Measurements from ENCODE around the gene YY1. TPM values are rescaled to one million over a fixed set of nuclear protein-coding genes. Genes with fewer than 3 reads are reported as not detected.
A peak's percentile ranks its signal among the peaks of the same experiment; 100 is the strongest.

YY1 gene
- total and polyA plus RNA-seq, 2 of the 4 experiments (the other 2 are of a cell fraction): 21.7 to 29.9 TPM

DNA sequence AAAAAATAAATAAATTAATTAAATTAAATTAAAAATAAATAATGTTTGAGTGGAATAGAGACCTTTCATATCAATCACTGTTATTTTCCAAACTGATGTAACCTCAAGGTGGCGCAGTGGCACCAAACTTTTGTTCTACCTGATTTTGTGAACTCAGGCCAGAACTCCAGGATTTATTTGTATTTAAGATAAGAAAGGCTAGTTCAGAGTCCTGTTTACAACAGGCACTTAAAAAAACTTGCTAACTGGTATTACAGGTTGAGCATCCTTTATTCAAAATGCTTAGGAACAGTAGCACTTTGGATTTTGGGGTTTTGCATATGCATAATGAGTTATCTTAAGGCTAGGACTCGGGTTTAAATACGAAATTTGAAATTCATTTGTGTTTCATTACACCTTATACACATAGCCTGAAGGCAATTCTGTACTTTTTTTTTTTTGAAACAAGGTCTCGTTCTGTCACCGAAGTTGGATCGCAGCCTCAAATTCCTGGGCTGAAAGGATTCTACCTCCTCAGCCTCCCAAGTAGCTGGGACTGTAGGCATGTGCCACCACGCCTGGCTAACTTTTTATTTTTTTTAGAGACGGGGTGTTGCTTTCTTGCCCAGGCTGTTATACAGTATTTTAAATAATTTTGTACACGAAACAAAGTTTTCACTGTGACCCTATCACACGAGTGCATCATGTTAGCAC is 32.4 kb downstream of the YY1 start:
- Histone ChIP-seq H2BK15ac (ENCODE audit: low read depth, low read length) (no peak overlapping the region), H3K4me1 (ENCODE audit: control insufficient read depth, insufficient read depth, low read length) (0 out of 2 replicates have a peak, but pooled peaks cover 1% of the 10 kb centered on the region), H3K27ac (ENCODE audit: insufficient read depth, low read length) (no peak overlapping the region), H3K56ac (ENCODE audit: extremely low read depth, insufficient read depth, low read length) (no peak overlapping the region), H3K4ac (ENCODE audit: low read depth, low read length) (no peak overlapping the region), H3K9me3 (ENCODE audit: control insufficient read depth, insufficient read depth, low read length) (no peaks in the 10 kb centered on the region), H3K79me1 (ENCODE audit: low read depth in 1 of 2, low read length in 2 of 2) (peaks cover 39 to 76% of the 10 kb centered on the region in 2 experiments), H4K20me1 (ENCODE audit: insufficient read depth, low read length) (peaks cover 73% of the 10 kb centered on the region), H2AK9ac (replicated peaks; ENCODE audit: low read depth, low read length, poor library complexity) (no peak overlapping the region), H2BK20ac (ENCODE audit: low read depth, low read length) (no peak overlapping the region), H3K4me2 (ENCODE audit: low read depth, low read length) (no peak overlapping the region), H3K9ac (ENCODE audit: low read depth, low read length) (no peak overlapping the region), H3K14ac (replicated peaks; ENCODE audit: low read depth, low read length) (no peak overlapping the region), H4K8ac (ENCODE audit: low read depth in 2 of 2, low read length in 2 of 2) (no peak overlapping the region), H4K91ac (ENCODE audit: insufficient read depth, low read depth, low read length) (no peak overlapping the region), H4K5ac (ENCODE audit: low read depth, low read length) (no peak overlapping the region), H2BK5ac (ENCODE audit: low read depth, low read length, poor library complexity, severe bottlenecking) (no peak overlapping the region), H2AK5ac (ENCODE audit: low read depth, low read length) (no peak overlapping the region), H3K4me3 (ENCODE audit: insufficient read depth, low read depth, low read length) (no peak overlapping the region), H2AFZ (replicated peaks; ENCODE audit: low read length, poor library complexity) (no peak overlapping the region), H3K9me1 (ENCODE audit: insufficient read depth, low read length) (peaks cover 15% of the 10 kb centered on the region; the same call in 1 of the 2 replicates), H3K23ac (ENCODE audit: low read depth, low read length) (no peak overlapping the region), H3K18ac (ENCODE audit: low read depth, low read length) (no peak overlapping the region), H3K27me3 (ENCODE audit: control insufficient read depth, insufficient read depth, low read length) (no peaks in the 10 kb centered on the region), H2BK120ac (ENCODE audit: low read depth, low read length) (no peak overlapping the region), H3K36me3 (ENCODE audit: control insufficient read depth, insufficient read depth, low read length) (peaks cover 5% of the 10 kb centered on the region)
- no peak; the same call in 1 of the 2 replicates for ATAC-seq (ENCODE audit: low read depth)
- no CpG with 5 or more reads among the region's 10 CpGs for WGBS, 2 experiments (ENCODE audit: extremely low coverage in 2 of 2, insufficient read length in 1 of 2)
- dilution Hi-C loops (cut with HindIII; ENCODE audit: low sequenced_read_pairs, unreplicated experiment): no loop called here
- in situ Hi-C loops (cut with MboI; ENCODE audit: low sequenced_read_pairs): no loop called here
- TF ChIP-seq, protein P1, sequence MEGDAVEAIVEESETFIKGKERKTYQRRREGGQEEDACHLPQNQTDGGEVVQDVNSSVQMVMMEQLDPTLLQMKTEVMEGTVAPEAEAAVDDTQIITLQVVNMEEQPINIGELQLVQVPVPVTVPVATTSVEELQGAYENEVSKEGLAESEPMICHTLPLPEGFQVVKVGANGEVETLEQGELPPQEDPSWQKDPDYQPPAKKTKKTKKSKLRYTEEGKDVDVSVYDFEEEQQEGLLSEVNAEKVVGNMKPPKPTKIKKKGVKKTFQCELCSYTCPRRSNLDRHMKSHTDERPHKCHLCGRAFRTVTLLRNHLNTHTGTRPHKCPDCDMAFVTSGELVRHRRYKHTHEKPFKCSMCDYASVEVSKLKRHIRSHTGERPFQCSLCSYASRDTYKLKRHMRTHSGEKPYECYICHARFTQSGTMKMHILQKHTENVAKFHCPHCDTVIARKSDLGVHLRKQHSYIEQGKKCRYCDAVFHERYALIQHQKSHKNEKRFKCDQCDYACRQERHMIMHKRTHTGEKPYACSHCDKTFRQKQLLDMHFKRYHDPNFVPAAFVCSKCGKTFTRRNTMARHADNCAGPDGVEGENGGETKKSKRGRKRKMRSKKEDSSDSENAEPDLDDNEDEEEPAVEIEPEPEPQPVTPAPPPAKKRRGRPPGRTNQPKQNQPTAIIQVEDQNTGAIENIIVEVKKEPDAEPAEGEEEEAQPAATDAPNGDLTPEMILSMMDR (conservative IDR thresholded peaks at IDR 0.05; ENCODE audit: low read depth, low read length): peak; percentile 23; the same call in 1 of the 2 replicates
- no peak for TF ChIP-seq CHD1 (IDR thresholded peaks at IDR 0.05; ENCODE audit: low read depth, low read length)
- no TSS peak for BruUV-seq (replicated peaks)
- ChIA-PET POLR2A (ENCODE audit: unreplicated experiment) (no interaction called here), CTCF (no interaction called here)
- intact Hi-C loops (cut with micrococcal nuclease): no loop called here
- DNase-seq: no peak
